ENCODE measurements around the gene AKT1.

AKT1 gene

DNA sequence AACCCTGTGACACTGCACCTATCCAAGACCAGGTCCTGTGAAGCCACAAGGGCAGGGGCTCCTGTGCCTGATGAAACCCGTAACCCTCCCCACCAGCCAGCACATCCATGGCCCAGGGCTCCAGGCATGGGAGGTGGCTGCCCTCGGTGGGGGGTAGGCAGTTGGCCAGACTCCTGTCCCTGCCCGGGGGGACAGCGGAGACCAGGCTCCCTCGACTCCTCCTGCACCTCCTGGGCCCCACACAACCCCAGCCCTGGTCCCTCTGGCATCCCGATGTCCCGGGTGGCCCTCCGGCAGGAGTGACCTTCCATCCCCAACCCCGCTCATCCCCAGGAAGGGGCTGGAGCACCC, 11.4 kb downstream of the AKT1 start:
- Histone ChIP-seq H3K9me3 (ENCODE audit: control insufficient read depth, insufficient read depth, low read length) (no peaks in the 10 kb centered on the region), H3K9me2 (replicated peaks; ENCODE audit: control insufficient read depth, low read length) (no peaks in the 10 kb centered on the region), H3K4me1 (ENCODE audit: control insufficient read depth, low read length) (no peaks in the 10 kb centered on the region), H3K4me3 (ENCODE audit: low read length) (no peak overlapping the region), H3K27ac (ENCODE audit: low read depth, low read length) (no peak overlapping the region), H3K27me3 (ENCODE audit: control insufficient read depth, low read length) (no peaks in the 10 kb centered on the region), H3K36me3 (ENCODE audit: control insufficient read depth, low read length) (peaks cover 18% of the 10 kb centered on the region), H4K20me1 (ENCODE audit: control insufficient read depth, insufficient read depth, low read depth, low read length) (no peaks in the 10 kb centered on the region), H3F3A (ENCODE audit: control insufficient read depth, insufficient read depth) (no peaks in the 10 kb centered on the region), H3K4me2 (ENCODE audit: low read length) (no peak overlapping the region), H3K79me2 (ENCODE audit: control insufficient read depth, low read length) (peaks cover 15% of the 10 kb centered on the region)
- TF ChIP-seq, protein P1, sequence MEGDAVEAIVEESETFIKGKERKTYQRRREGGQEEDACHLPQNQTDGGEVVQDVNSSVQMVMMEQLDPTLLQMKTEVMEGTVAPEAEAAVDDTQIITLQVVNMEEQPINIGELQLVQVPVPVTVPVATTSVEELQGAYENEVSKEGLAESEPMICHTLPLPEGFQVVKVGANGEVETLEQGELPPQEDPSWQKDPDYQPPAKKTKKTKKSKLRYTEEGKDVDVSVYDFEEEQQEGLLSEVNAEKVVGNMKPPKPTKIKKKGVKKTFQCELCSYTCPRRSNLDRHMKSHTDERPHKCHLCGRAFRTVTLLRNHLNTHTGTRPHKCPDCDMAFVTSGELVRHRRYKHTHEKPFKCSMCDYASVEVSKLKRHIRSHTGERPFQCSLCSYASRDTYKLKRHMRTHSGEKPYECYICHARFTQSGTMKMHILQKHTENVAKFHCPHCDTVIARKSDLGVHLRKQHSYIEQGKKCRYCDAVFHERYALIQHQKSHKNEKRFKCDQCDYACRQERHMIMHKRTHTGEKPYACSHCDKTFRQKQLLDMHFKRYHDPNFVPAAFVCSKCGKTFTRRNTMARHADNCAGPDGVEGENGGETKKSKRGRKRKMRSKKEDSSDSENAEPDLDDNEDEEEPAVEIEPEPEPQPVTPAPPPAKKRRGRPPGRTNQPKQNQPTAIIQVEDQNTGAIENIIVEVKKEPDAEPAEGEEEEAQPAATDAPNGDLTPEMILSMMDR (IDR thresholded peaks at IDR 0.05; ENCODE audit: low read depth, low read length, poor library complexity, severe bottlenecking): no peak

DNA sequence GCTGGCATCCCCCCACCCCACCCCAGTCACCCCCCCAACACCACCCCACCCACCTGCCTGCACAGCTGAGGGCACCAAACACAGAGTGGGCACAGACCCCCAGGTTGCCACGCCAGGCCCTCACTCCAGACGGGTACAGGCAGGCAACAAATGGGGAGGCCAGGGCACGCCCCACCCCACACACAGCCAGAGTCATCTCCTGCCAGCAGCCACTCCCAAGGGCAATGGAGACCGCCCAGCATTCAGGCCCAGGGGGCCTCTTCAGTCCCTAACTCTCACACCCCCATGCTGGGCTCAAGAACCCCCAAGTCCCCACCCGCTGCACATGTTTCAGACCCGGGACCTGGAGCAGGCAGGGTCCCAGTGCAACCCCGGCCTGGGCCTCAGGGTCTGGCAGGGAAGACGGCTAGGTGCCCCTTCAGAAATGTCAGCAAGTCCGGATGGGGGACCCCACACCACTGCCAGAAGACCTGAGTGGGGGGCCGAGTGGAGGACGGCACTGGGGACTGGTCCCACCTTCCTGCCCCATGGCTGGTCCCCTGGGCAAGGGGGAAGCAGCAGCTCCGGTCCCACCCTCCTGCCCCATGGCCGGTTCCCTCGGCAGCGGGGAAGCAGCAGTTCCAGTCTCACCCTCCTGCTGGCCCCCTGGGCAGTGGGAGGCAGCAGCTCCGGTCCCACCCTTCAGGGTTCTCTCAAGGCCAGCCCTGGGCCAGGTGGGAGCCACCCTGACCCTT, 11.9 kb downstream of the AKT1 start:
- H3K79me2 ChIP-seq (ENCODE audit: control insufficient read depth, low read length): peaks cover 14% of the 10 kb centered on the region
- H4K20me1 ChIP-seq (ENCODE audit: control insufficient read depth, insufficient read depth, low read depth, low read length): no peaks in the 10 kb centered on the region

DNA sequence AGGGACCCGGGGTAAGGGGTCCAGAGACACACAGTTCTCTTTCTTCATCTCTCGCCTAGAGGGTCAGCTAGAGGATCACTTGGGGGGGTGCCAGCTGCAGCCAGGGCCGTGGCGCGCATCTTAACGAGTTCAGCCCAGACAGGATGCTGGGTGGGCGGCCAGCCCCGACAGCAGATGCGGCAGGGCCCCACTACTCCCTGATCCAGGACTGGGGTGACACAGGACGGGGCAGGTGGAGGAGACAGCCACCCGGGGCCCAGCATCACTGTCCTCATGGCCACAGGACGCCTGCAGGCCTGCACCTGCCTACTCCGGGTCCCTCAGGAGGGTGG, 12.8 kb downstream of the AKT1 start:
- Histone ChIP-seq H3K4me1 (ENCODE audit: control insufficient read depth, low read length) (no peaks in the 10 kb centered on the region), H3K9me3 (ENCODE audit: control insufficient read depth, insufficient read depth, low read length) (no peaks in the 10 kb centered on the region), H3K4me3 (ENCODE audit: low read length) (no peak overlapping the region), H3K79me2 (ENCODE audit: control insufficient read depth, low read length) (peaks cover 5% of the 10 kb centered on the region), H3K4me2 (ENCODE audit: low read length) (no peak overlapping the region), H3K9me2 (replicated peaks; ENCODE audit: control insufficient read depth, low read length) (no peaks in the 10 kb centered on the region), H3F3A (ENCODE audit: control insufficient read depth, insufficient read depth) (no peaks in the 10 kb centered on the region), H4K20me1 (ENCODE audit: control insufficient read depth, insufficient read depth, low read depth, low read length) (no peaks in the 10 kb centered on the region), H3K27me3 (ENCODE audit: control insufficient read depth, low read length) (no peaks in the 10 kb centered on the region), H3K36me3 (ENCODE audit: control insufficient read depth, low read length) (peaks cover 16% of the 10 kb centered on the region; the same call in 1 of the 2 replicates), H3K27ac (ENCODE audit: low read depth, low read length) (no peak overlapping the region)
- TF ChIP-seq, protein P1 (IDR thresholded peaks at IDR 0.05; ENCODE audit: low read depth, low read length, poor library complexity, severe bottlenecking): no peak
- no peak for TF ChIP-seq EZH2phosphoT487 (IDR thresholded peaks at IDR 0.05; ENCODE audit: borderline replicate concordance, low read length)

More for the DNA sequence above, 11.9 kb downstream of the AKT1 start:
- no peaks in the 10 kb centered on the region for H3K27me3 ChIP-seq (ENCODE audit: control insufficient read depth, low read length)
- no peaks in the 10 kb centered on the region for H3K9me3 ChIP-seq (ENCODE audit: control insufficient read depth, insufficient read depth, low read length)
- no peaks in the 10 kb centered on the region for H3K4me1 ChIP-seq (ENCODE audit: control insufficient read depth, low read length)
- H3K9me2 ChIP-seq (replicated peaks; ENCODE audit: control insufficient read depth, low read length): no peaks in the 10 kb centered on the region
- no peak overlapping the region for H3K4me3 ChIP-seq (ENCODE audit: low read length)
- no peak overlapping the region for H3K27ac ChIP-seq (ENCODE audit: low read depth, low read length)
- TF ChIP-seq, protein P1 (IDR thresholded peaks at IDR 0.05; ENCODE audit: low read depth, low read length, poor library complexity, severe bottlenecking): no peak
- TF ChIP-seq EZH2phosphoT487 (IDR thresholded peaks at IDR 0.05; ENCODE audit: borderline replicate concordance, low read length): no peak
- peaks cover 21% of the 10 kb centered on the region for H3K36me3 ChIP-seq (ENCODE audit: control insufficient read depth, low read length)
- no peak overlapping the region for H3K4me2 ChIP-seq (ENCODE audit: low read length)
- H3F3A ChIP-seq (ENCODE audit: control insufficient read depth, insufficient read depth): no peaks in the 10 kb centered on the region

All from DOHH2 (cell line).